HFF-Myc (cell line): ENCODE results near the gene CKS2.

Source experiments
- DNase-seq: peaks from one replicate; pipeline ENCODE4 v3.0.0-alpha.2; 2011; ENCODE audit warnings: low read depth; ENCODE audit errors: extremely low read depth
- H3K4me3 ChIP-seq: replicated peaks from 2 replicates; pipeline ENCODE4 v1.5.1; 2011; ENCODE audit warnings: low read depth, mild to moderate bottlenecking, control low read depth, low read length
- TF ChIP-seq, protein P1 (sequence below): IDR thresholded peaks from 2 replicates; pipeline ENCODE4 v1.5.1; 2012; ENCODE audit warnings: mild to moderate bottlenecking, low read depth, low read length, control low read depth; ENCODE audit errors: missing control alignments

Gene CKS2

DNA sequence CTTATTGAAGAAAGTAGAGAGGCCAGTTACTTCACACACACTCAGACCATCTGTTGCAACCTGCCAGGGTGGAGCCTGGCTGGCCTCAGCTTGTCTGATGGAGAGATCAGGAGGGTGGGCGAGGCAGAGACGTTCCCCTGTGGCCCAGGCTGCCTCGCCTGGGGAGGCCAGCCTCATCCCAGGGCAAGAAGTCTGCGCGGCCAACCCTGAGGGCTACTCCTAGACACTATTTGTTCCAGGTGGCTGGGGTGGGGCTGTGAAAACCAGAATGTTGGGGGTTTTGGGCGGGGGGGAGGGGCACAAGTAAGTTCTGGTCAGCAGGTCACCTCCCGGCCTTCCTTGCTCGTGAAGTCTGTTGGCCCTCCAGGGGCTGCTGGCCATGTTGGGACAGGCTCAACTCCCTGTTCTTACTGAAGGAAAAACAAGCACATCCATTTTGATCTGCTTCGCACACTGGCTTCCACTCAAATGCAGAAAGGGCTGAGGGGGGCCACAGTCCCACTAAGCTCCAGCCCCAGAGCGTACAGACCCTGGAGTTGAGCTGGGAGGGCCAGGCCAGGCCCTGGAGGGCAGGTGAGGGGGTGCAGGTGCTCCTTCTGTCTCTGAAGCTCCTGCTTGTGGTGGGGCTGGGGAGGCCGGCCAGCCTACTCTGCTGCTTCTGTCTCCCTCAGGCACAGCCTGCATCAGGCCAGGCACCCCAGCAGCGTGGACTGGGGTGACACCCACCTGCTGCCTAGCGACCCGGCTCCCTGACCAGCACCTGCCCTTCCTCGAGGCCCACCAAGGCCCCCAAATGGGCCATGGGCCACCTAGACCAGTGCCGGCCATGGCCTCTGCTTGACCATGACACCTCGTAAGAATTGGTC lies 53.9 kb downstream of the CKS2 start:
- TF ChIP-seq, protein P1, sequence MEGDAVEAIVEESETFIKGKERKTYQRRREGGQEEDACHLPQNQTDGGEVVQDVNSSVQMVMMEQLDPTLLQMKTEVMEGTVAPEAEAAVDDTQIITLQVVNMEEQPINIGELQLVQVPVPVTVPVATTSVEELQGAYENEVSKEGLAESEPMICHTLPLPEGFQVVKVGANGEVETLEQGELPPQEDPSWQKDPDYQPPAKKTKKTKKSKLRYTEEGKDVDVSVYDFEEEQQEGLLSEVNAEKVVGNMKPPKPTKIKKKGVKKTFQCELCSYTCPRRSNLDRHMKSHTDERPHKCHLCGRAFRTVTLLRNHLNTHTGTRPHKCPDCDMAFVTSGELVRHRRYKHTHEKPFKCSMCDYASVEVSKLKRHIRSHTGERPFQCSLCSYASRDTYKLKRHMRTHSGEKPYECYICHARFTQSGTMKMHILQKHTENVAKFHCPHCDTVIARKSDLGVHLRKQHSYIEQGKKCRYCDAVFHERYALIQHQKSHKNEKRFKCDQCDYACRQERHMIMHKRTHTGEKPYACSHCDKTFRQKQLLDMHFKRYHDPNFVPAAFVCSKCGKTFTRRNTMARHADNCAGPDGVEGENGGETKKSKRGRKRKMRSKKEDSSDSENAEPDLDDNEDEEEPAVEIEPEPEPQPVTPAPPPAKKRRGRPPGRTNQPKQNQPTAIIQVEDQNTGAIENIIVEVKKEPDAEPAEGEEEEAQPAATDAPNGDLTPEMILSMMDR, result no peak
- no peak for DNase-seq
- H3K4me3 ChIP-seq, result no peak overlapping the region

DNA sequence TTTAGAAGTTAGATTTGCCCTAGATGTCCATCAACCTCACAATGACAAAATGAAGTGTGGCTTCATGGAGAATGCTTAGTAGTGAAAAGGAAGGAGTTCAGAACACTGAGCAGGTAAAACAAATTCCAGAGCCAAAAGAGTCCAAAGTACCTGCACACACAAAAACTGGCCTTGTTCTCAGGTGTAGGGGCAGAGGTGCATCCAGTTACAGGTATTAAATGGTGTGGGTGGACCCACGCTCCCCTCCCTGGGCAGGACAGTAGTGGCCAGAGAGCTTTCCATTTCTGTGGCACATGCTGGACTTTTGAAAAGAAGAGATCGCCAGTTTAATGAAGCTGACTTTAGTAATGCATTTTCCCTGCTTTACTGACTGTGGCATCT lies 54.5 kb downstream of the CKS2 start:
- no peak for DNase-seq
- H3K4me3 ChIP-seq, result no peak overlapping the region
- TF ChIP-seq, protein P1, result no peak
